ENCODE data around the gene DRAM2. TPM values are rescaled to one million over a fixed set of nuclear protein-coding genes. Genes with fewer than 3 reads are reported as not detected.

Gene DRAM2
- total RNA-seq, 2 donors from 2014 or later, result 11.9 to 27.5 TPM

DNA sequence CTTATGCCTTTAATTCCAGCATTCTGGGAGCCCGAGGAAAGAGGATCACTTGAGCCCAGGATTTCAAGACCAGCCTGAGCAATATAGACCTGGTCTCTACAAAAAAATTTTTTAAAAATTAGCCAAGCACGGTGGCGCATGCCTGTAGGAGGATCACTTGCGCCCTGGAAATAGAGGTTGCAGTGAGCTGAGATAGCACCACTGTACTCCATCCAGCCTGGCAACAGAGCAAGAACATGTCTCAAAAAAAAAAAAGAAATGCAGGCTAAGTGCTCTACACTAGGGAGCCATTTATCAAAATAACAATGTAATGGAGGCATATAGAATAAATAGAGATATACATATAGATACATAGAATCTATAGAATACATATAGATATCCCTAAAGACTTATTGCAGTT, 23.5 kb upstream of the DRAM2 start:
- H3K4me1 ChIP-seq, result peaks cover 7% of the 10 kb centered on the region
- H3K9me3 ChIP-seq, result no peaks in the 10 kb centered on the region
- DNase-seq (no peak), ATAC-seq (no peak)
- H3K4me3 ChIP-seq, result no peak overlapping the region
- TF ChIP-seq POLR2A (IDR thresholded peaks at IDR 0.05), result no peak
- TF ChIP-seq, protein P1, sequence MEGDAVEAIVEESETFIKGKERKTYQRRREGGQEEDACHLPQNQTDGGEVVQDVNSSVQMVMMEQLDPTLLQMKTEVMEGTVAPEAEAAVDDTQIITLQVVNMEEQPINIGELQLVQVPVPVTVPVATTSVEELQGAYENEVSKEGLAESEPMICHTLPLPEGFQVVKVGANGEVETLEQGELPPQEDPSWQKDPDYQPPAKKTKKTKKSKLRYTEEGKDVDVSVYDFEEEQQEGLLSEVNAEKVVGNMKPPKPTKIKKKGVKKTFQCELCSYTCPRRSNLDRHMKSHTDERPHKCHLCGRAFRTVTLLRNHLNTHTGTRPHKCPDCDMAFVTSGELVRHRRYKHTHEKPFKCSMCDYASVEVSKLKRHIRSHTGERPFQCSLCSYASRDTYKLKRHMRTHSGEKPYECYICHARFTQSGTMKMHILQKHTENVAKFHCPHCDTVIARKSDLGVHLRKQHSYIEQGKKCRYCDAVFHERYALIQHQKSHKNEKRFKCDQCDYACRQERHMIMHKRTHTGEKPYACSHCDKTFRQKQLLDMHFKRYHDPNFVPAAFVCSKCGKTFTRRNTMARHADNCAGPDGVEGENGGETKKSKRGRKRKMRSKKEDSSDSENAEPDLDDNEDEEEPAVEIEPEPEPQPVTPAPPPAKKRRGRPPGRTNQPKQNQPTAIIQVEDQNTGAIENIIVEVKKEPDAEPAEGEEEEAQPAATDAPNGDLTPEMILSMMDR (IDR thresholded peaks at IDR 0.05), result no peak
- no peaks in the 10 kb centered on the region for H3K27me3 ChIP-seq
- H3K36me3 ChIP-seq (replicated peaks in 1 of 2; ENCODE audit: insufficient read depth in 1 of 2, low read depth in 2 of 2), result no peaks in the 10 kb centered on the region
- WGBS, 2 donors, result 95 to 97% methylated on average over 4 of the region's 4 CpGs
- intact Hi-C loops (cut with DNase I), result no loop called here
- no peak overlapping the region for H3K27ac ChIP-seq

DNA sequence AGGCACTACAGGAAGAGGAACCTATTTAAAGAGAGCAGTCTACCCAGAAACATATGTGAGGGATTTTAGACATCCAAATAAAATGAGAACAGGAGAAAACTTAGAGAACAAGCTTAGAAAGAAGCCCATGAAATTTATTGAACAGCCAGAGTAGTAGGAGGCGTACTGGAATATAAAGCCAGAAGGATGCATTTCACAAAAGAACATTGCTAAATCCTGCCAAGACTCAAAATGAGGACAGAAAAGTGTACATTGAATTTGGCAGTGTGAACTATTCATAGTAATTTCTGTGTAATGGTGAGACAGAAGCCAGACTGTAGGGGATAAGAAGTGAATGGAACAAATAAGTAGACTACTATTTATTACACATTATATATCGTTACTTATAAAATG, 22.6 kb upstream of the DRAM2 start:
- no peak overlapping the region for H3K4me3 ChIP-seq
- no peak overlapping the region for H3K27ac ChIP-seq
- no peak for TF ChIP-seq POLR2A (IDR thresholded peaks at IDR 0.05)
- TF ChIP-seq, protein P1 (IDR thresholded peaks at IDR 0.05), result no peak
- ATAC-seq (no peak), DNase-seq (no peak)
- H3K4me1 ChIP-seq, result peaks cover 7% of the 10 kb centered on the region
- no peaks in the 10 kb centered on the region for H3K36me3 ChIP-seq (replicated peaks in 1 of 2; ENCODE audit: insufficient read depth in 1 of 2, low read depth in 2 of 2)
- intact Hi-C loops (cut with DNase I), result no loop called here
- WGBS, 2 donors, result 93 to 96% methylated on average over 2 of the region's 2 CpGs
- H3K9me3 ChIP-seq, result no peaks in the 10 kb centered on the region
- H3K27me3 ChIP-seq, result no peaks in the 10 kb centered on the region

DNA sequence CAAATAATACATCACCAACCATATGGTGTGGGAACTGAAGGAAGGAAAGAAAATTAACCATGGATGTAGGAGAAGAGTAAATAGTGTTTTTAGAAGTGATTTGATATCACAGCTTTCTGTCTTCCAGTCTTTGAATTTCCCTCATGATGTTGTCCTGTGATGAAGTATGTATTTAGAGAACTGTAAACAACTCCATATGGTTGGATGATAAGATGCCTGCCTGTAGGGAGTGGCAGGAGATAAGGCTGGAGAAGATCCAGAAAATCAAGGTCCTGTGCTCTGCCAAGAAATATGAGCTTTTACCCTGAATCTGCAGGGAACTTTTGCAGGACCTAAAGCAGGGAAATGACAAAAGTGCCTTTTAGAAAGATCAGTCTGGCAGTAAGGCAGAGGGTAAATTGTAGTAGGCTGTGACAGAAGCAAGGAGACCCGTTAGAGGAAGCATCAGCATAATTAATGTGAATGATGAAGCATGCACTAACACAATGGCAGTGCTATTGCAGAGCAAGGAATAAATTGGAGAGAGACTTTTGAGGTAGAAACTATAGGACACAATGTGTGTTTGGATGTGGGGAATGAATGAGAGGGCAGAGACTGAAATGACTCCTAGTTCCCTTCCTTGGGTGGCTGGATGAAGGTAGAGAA, 22.1 kb upstream of the DRAM2 start:
- Histone ChIP-seq H3K4me3 (no peak overlapping the region), H3K27me3 (no peaks in the 10 kb centered on the region), H3K36me3 (replicated peaks in 1 of 2; ENCODE audit: insufficient read depth in 1 of 2, low read depth in 2 of 2) (no peaks in the 10 kb centered on the region), H3K9me3 (no peaks in the 10 kb centered on the region), H3K27ac (no peak overlapping the region), H3K4me1 (peaks cover 7% of the 10 kb centered on the region)
- DNase-seq (no peak), ATAC-seq (no peak)
- intact Hi-C loops (cut with DNase I), result no loop called here
- WGBS, 2 donors, result 15% methylated on average over 1 of the region's 1 CpG
- no peak for TF ChIP-seq POLR2A (IDR thresholded peaks at IDR 0.05)
- TF ChIP-seq, protein P1 (IDR thresholded peaks at IDR 0.05), result no peak

DNA sequence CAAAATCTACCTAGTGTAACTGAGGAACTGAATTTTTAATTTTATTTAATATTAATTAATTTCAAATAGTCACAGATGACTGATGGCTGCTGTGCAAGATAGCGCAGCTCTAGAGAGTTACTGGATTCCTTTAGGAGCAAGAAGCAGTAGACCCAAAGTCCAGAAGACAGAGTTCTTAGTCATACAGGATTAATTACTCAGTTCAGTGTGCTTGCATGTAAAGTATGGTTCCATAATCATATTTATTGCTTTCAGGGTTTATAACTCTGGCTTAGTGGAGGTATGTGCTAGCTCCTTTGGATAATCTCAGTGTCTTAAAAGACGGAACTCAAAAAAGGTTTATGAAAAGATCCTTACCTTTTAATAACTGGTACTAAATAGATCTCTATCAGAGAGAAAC, 17.5 kb upstream of the DRAM2 start:
- Histone ChIP-seq H3K4me1 (peaks cover 7% of the 10 kb centered on the region), H3K9me3 (no peaks in the 10 kb centered on the region), H3K27ac (no peak overlapping the region), H3K4me3 (no peak overlapping the region), H3K27me3 (no peaks in the 10 kb centered on the region), H3K36me3 (replicated peaks in 1 of 2; ENCODE audit: insufficient read depth in 1 of 2, low read depth in 2 of 2) (peaks cover 0 to 2% of the 10 kb centered on the region in 2 donors)
- intact Hi-C loops (cut with DNase I), result no loop called here
- WGBS, 2 donors, result 95 to 100% methylated on average over 2 of the region's 2 CpGs
- DNase-seq (no peak), ATAC-seq (no peak)
- no peak for TF ChIP-seq POLR2A (IDR thresholded peaks at IDR 0.05)
- TF ChIP-seq, protein P1 (IDR thresholded peaks at IDR 0.05), result no peak
